Neural cell (in vitro differentiated cells): ENCODE results near the gene L3MBTL4. TPM values are rescaled to one million over a fixed set of nuclear protein-coding genes. Genes with fewer than 3 reads are reported as not detected.

Experiments
- H2AFZ ChIP-seq: fragments of 200-600, 300-800 bp; sonication (generic), shearing (Covaris generic); 2 replicates; pipeline ENCODE4 v1.6.0; 2014; ENCODE audit warnings: low read depth, mild to moderate bottlenecking, antibody characterized with exemption, low read length, moderate library complexity
- H3F3A ChIP-seq: fragments of 200-600 bp; shearing (Covaris generic); 2 replicates; pipeline ENCODE4 v1.6.1; 2016; ENCODE audit warnings: mild to moderate bottlenecking, moderate library complexity, mixed read lengths, antibody characterized with exemption, low read length; ENCODE audit not compliant: insufficient read depth, poor library complexity, severe bottlenecking
- H3K27ac ChIP-seq: fragments of 200-600, 300-800 bp; sonication (generic), shearing (Covaris generic); 2 replicates; pipeline ENCODE4 v1.5.1; 2014; ENCODE audit warnings: mild to moderate bottlenecking, low read length, moderate library complexity
- H3K27me3 ChIP-seq: fragments of 300-800, 200-600 bp; sonication (generic), shearing (Covaris generic); 2 replicates; pipeline ENCODE4 v1.6.0; 2014; ENCODE audit warnings: mild to moderate bottlenecking, low read depth, low read length, moderate library complexity; ENCODE audit not compliant: insufficient read depth
- H3K36me3 ChIP-seq: fragments of 300-800, 200-600 bp; sonication (generic), shearing (Covaris generic); 2 replicates; pipeline ENCODE4 v1.5.1; 2014; ENCODE audit warnings: mild to moderate bottlenecking, antibody characterized with exemption, low read length, moderate library complexity; ENCODE audit not compliant: insufficient read depth
- H3K4me2 ChIP-seq: fragments of 300-800, 200-600 bp; sonication (generic), shearing (Covaris generic); 2 replicates; pipeline ENCODE4 v1.6.0; 2014; ENCODE audit warnings: mild to moderate bottlenecking, low read length
- H3K4me3 ChIP-seq: fragments of 300-800, 200-600 bp; sonication (generic), shearing (Covaris generic); 2 replicates; pipeline ENCODE4 v1.5.1; 2014; ENCODE audit warnings: mild to moderate bottlenecking, low read length, moderate library complexity
- H3K79me2 ChIP-seq: fragments of 200-600 bp; shearing (Covaris generic); replicated peaks from 2 replicates; pipeline ENCODE4 v1.6.0; 2014; ENCODE audit warnings: mild to moderate bottlenecking, low read length, moderate library complexity; ENCODE audit not compliant: insufficient read depth
- H3K9ac ChIP-seq: fragments of 300-800, 200-600 bp; sonication (generic), shearing (Covaris generic); 2 replicates; pipeline ENCODE4 v1.6.1; 2016; ENCODE audit warnings: mild to moderate bottlenecking, low read length, mixed read lengths
- H3K9me2 ChIP-seq: fragments of 200-600 bp; shearing (Covaris generic); 2 replicates; pipeline ENCODE4 v1.6.1; 2016; ENCODE audit warnings: mild to moderate bottlenecking, low read length, mixed read lengths; ENCODE audit not compliant: insufficient read depth
- H3K9me3 ChIP-seq: fragments of 200-600, 300-800 bp; sonication (generic), shearing (Covaris generic); 2 replicates; pipeline ENCODE4 v1.6.1; 2016; ENCODE audit warnings: mild to moderate bottlenecking, mixed run types, low read length, moderate library complexity, mixed read lengths
- H4K20me1 ChIP-seq: fragments of 200-600 bp; shearing (Covaris generic); 2 replicates; pipeline ENCODE4 v1.6.1; 2016; ENCODE audit warnings: mild to moderate bottlenecking, mixed run types; ENCODE audit not compliant: insufficient read depth
- EP300 ChIP-seq: fragments of 450-650 bp; conservative IDR thresholded peaks from 2 replicates; pipeline ENCODE4 v1.6.1; 2014; ENCODE audit warnings: antibody characterized with exemption, mild to moderate bottlenecking, moderate library complexity; ENCODE audit not compliant: poor library complexity, severe bottlenecking
- EZH2 ChIP-seq: fragments of 200-600, 300-800 bp; shearing (Covaris generic), sonication (generic); IDR thresholded peaks from 2 replicates; pipeline ENCODE4 v1.6.1; 2014; ENCODE audit warnings: antibody characterized with exemption, low read length, borderline replicate concordance, mild to moderate bottlenecking; ENCODE audit not compliant: insufficient read depth, poor library complexity, severe bottlenecking
- MXI1 ChIP-seq: fragments of 450-650 bp; conservative IDR thresholded peaks from 2 replicates; pipeline ENCODE4 v1.6.1; 2014; ENCODE audit warnings: antibody characterized with exemption, mild to moderate bottlenecking; ENCODE audit not compliant: poor library complexity, severe bottlenecking
- POLR2AphosphoS5 ChIP-seq: IDR thresholded peaks from 2 replicates; pipeline ENCODE4 v1.6.1; 2012
- RAD21 ChIP-seq: fragments of 450-650 bp; conservative IDR thresholded peaks from 2 replicates; pipeline ENCODE4 v1.6.1; 2014; ENCODE audit warnings: antibody characterized with exemption, mild to moderate bottlenecking, moderate library complexity
- SMC3 ChIP-seq: fragments of 450-650 bp; conservative IDR thresholded peaks from 2 replicates; pipeline ENCODE4 v1.6.1; 2014; ENCODE audit warnings: antibody characterized with exemption, mild to moderate bottlenecking, moderate library complexity; ENCODE audit not compliant: poor library complexity
- TAF1 ChIP-seq: IDR thresholded peaks from 2 replicates; pipeline ENCODE4 v1.6.1; 2012; ENCODE audit warnings: low read depth
- polyA plus RNA-seq: library from polyadenylated mRNA; depleted of rRNA; stranded (reverse); fragments of >200 nt; gene quantifications from 2 replicates; pipeline ENCODE4 v1.2.3, GENCODE V29; 2014
- TF ChIP-seq, protein P1 (sequence below): IDR thresholded peaks from 2 replicates; pipeline ENCODE4 v1.6.1; 2012; ENCODE audit warnings: borderline replicate concordance
- TF ChIP-seq, protein P2 (sequence below): fragments of 450-650 bp; IDR thresholded peaks from 2 replicates; pipeline ENCODE4 v1.5.1; 2014; ENCODE audit warnings: antibody characterized with exemption, mild to moderate bottlenecking, moderate library complexity; ENCODE audit not compliant: poor library complexity, severe bottlenecking

The L3MBTL4 gene
- polyA plus RNA-seq, 1 donor from 2014 or later, result 0.90 TPM

DNA sequence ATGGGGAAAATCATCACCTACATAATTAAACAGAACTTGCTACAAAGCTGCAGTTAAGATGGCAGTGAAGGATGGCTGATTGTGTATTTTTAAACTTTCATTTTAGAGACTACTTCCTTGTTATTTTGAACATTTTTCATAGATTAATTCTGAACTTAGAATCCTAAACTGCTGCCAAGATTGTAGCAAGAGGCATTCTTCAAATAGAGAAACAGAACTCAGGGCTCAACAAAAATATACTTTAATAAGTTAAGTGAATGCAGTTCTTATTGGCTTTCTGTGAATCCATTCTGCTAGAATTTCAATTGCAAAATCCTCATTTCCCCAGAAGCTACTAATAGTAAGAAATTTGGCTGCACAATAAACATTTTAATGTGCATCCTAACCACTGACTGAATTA is 160.3 kb downstream of the L3MBTL4 start:
- no peak overlapping the region for H2AFZ ChIP-seq
- no peak overlapping the region for H3K4me3 ChIP-seq

DNA sequence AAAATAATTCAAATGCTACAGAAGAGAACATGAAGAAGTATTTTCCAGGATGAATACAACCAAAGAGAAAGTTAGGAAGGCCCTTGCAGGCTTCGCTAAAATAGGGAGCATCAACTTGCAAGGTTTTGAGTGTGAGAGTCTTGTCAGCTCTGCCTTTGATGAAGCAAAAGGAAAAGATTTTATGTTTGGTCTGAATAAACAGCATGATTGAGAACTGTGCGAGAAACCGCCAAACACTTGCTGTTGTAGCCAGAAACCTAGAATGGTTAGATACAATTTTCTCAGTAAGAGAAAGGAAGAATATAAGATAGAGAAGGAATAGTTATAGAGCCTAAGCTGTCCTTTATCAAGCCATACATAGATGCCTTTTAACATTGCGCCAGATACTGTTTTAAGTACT is 163.6 kb downstream of the L3MBTL4 start:
- Histone ChIP-seq H3K4me2 (no peak overlapping the region), H3K9me2 (no peaks in the 10 kb centered on the region), H3K79me2 (no peaks in the 10 kb centered on the region), H3K9me3 (no peaks in the 10 kb centered on the region), H3K9ac (no peak overlapping the region), H3K36me3 (no peaks in the 10 kb centered on the region), H3K27ac (no peak overlapping the region), H3K27me3 (no peaks in the 10 kb centered on the region), H2AFZ (no peak overlapping the region), H4K20me1 (no peaks in the 10 kb centered on the region), H3F3A (no peaks in the 10 kb centered on the region), H3K4me3 (no peak overlapping the region)
- TF ChIP-seq RAD21 (no peak), EP300 (no peak), EZH2 (no peak), POLR2AphosphoS5 (no peak), MXI1 (no peak), TAF1 (no peak), SMC3 (no peak)
- TF ChIP-seq, protein P1, sequence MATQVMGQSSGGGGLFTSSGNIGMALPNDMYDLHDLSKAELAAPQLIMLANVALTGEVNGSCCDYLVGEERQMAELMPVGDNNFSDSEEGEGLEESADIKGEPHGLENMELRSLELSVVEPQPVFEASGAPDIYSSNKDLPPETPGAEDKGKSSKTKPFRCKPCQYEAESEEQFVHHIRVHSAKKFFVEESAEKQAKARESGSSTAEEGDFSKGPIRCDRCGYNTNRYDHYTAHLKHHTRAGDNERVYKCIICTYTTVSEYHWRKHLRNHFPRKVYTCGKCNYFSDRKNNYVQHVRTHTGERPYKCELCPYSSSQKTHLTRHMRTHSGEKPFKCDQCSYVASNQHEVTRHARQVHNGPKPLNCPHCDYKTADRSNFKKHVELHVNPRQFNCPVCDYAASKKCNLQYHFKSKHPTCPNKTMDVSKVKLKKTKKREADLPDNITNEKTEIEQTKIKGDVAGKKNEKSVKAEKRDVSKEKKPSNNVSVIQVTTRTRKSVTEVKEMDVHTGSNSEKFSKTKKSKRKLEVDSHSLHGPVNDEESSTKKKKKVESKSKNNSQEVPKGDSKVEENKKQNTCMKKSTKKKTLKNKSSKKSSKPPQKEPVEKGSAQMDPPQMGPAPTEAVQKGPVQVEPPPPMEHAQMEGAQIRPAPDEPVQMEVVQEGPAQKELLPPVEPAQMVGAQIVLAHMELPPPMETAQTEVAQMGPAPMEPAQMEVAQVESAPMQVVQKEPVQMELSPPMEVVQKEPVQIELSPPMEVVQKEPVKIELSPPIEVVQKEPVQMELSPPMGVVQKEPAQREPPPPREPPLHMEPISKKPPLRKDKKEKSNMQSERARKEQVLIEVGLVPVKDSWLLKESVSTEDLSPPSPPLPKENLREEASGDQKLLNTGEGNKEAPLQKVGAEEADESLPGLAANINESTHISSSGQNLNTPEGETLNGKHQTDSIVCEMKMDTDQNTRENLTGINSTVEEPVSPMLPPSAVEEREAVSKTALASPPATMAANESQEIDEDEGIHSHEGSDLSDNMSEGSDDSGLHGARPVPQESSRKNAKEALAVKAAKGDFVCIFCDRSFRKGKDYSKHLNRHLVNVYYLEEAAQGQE, result no peak
- TF ChIP-seq, protein P2, sequence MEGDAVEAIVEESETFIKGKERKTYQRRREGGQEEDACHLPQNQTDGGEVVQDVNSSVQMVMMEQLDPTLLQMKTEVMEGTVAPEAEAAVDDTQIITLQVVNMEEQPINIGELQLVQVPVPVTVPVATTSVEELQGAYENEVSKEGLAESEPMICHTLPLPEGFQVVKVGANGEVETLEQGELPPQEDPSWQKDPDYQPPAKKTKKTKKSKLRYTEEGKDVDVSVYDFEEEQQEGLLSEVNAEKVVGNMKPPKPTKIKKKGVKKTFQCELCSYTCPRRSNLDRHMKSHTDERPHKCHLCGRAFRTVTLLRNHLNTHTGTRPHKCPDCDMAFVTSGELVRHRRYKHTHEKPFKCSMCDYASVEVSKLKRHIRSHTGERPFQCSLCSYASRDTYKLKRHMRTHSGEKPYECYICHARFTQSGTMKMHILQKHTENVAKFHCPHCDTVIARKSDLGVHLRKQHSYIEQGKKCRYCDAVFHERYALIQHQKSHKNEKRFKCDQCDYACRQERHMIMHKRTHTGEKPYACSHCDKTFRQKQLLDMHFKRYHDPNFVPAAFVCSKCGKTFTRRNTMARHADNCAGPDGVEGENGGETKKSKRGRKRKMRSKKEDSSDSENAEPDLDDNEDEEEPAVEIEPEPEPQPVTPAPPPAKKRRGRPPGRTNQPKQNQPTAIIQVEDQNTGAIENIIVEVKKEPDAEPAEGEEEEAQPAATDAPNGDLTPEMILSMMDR, result no peak

More for the DNA sequence above, 160.3 kb downstream of the L3MBTL4 start:
- Histone ChIP-seq H3K27ac (no peak overlapping the region), H3K9me2 (no peaks in the 10 kb centered on the region), H3K9ac (no peak overlapping the region), H4K20me1 (no peaks in the 10 kb centered on the region), H3K27me3 (no peaks in the 10 kb centered on the region), H3K79me2 (no peaks in the 10 kb centered on the region), H3K4me2 (no peak overlapping the region), H3K9me3 (no peaks in the 10 kb centered on the region), H3F3A (no peaks in the 10 kb centered on the region), H3K36me3 (no peaks in the 10 kb centered on the region)
- no peak for TF ChIP-seq TAF1
- no peak for TF ChIP-seq RAD21
- TF ChIP-seq EP300, result no peak
- no peak for TF ChIP-seq POLR2AphosphoS5
- TF ChIP-seq, protein P1, result no peak
- TF ChIP-seq EZH2, result no peak
- TF ChIP-seq, protein P2, result no peak
